Endodermal cell (in vitro differentiated cells): ENCODE data around the gene NFAM1. TPM values are rescaled to one million over a fixed set of nuclear protein-coding genes. Genes with fewer than 3 reads are reported as not detected.

Experiments used
- DNase-seq: peaks from one replicate; pipeline ENCODE4 v3.0.0-alpha.2; 2017
- H3K27ac ChIP-seq: 2 replicates; pipeline ENCODE4 v1.5.1; 2013; ENCODE audit warnings: mild to moderate bottlenecking, low read depth, low read length, moderate library complexity
- H3K27me3 ChIP-seq: 2 replicates; pipeline ENCODE4 v1.6.1; 2013; ENCODE audit warnings: mild to moderate bottlenecking, low read length, moderate library complexity; ENCODE audit not compliant: insufficient read depth, control insufficient read depth, poor library complexity, severe bottlenecking
- H3K36me3 ChIP-seq: 2 replicates; pipeline ENCODE4 v1.7.0; 2013; ENCODE audit warnings: mild to moderate bottlenecking, low read length, moderate library complexity; ENCODE audit not compliant: control insufficient read depth, insufficient read depth
- H3K4me1 ChIP-seq: one replicate; pipeline ENCODE4 v1.7.0; 2013; ENCODE audit warnings: low read length; ENCODE audit not compliant: control insufficient read depth, insufficient read depth
- H3K4me3 ChIP-seq: 2 replicates; pipeline ENCODE4 v1.5.1; 2013; ENCODE audit warnings: mild to moderate bottlenecking, low read length, moderate library complexity
- H3K9ac ChIP-seq: 2 replicates; pipeline ENCODE4 v1.6.1; 2013; ENCODE audit warnings: mild to moderate bottlenecking, low read length, moderate library complexity; ENCODE audit not compliant: poor library complexity, severe bottlenecking; ENCODE audit errors: extremely low read depth
- H3K9me3 ChIP-seq: 2 replicates; pipeline ENCODE4 v1.6.1; 2013; ENCODE audit warnings: mild to moderate bottlenecking, low read length, moderate library complexity; ENCODE audit not compliant: control insufficient read depth
- H3K27ac Mint-ChIP-seq: 2 replicates; pipeline ENCODE4 v1.8.0; 2020; ENCODE audit warnings: mixed read lengths
- H3K27me3 Mint-ChIP-seq: 2 replicates; pipeline ENCODE4 v1.8.0; 2021; ENCODE audit warnings: mild to moderate bottlenecking, mixed read lengths; ENCODE audit not compliant: insufficient read depth
- H3K36me3 Mint-ChIP-seq: 2 replicates; pipeline ENCODE4 v1.8.0; 2020; ENCODE audit warnings: low read depth, mixed read lengths
- H3K4me1 Mint-ChIP-seq: 2 replicates; pipeline ENCODE4 v1.8.0; 2020; ENCODE audit warnings: mixed read lengths
- H3K4me3 Mint-ChIP-seq: 2 replicates; pipeline ENCODE4 v1.8.0; 2020; ENCODE audit warnings: mild to moderate bottlenecking, moderate library complexity, mixed read lengths
- H3K9me3 Mint-ChIP-seq: 2 replicates; pipeline ENCODE4 v1.8.0; 2020; ENCODE audit warnings: mild to moderate bottlenecking, mixed read lengths
- WGBS, 2 experiments: methylation state at CpG; one replicate each; pipeline versions ENCODE4 v1.1.5 to v1.1.7; 2013; ENCODE audit warnings: missing lambda C conversion rate in 2 of 2, mixed read lengths in 1 of 2; ENCODE audit not compliant: insufficient coverage in 1 of 2, insufficient read length in 1 of 2; 5-methylcytosine and 5-hydroxymethylcytosine counted together
- total RNA-seq, 2 donors: library from RNA; stranded (reverse); fragmentation: NEBNext Ultra II Directional in 1 of 2; extraction: Animal tissue kit (Norgen Biotek cat#: 25700) in 1 of 2; gene quantifications; 2 replicates in 1 of 2; 3 replicates in 1 of 2; pipeline ENCODE4 v1.2.1, GENCODE V29; 2021
- TF ChIP-seq, protein P1 (sequence below): fragments of 200-600 bp; sonication (generic); conservative IDR thresholded peaks from 2 replicates; pipeline ENCODE4 v1.5.0; 2021; ENCODE audit warnings: antibody characterized with exemption, mild to moderate bottlenecking

Gene NFAM1
- total RNA-seq, 2 donors from 2014 or later, result 0.92 to 1.1 TPM

DNA sequence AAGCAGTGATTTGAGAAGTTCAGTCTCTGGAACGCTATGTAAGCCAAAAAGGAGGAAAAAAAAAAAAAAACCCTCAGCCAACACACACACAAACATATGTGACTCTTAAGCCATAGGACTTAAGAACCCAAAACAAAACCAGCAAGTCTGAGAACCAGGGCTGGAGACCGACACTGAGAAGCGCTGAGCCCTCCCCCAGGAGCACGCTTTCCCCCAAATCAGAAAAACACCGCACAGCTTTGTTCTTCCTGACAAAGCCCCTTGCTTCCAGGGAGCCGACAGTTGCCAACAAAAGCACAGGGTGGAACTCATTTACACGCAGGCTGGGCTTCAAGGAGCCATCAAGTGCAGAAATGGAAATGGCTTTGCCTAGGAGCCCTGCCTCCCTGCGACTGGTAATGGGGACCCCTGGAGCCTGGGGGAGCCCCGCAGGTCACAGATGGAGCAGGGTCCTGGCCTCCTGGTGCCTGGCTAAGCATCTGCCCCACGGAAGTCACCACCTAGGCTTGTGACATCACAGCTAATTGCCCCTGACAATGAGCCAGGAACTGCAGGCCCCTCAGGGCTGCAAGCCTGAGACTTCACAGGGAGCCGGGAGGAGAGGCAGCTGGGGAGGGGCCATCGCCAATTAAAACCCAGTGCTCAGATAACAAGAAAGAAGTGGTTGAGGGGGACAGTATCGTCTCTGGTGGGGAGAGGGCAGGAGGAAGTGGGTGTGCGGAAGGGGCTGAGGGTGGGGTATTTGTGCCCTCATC, 66.9 kb downstream of the NFAM1 start:
- Histone ChIP-seq H3K27ac (peak overlapping the region; percentile 94), H3K4me3 (peak overlapping the region; percentile 54), H3K27me3 (peaks cover 22% of the 10 kb centered on the region), H3K36me3 (no peaks in the 10 kb centered on the region), H3K9me3 (no peaks in the 10 kb centered on the region), H3K9ac (no peak overlapping the region), H3K4me1 (peaks cover 7% of the 10 kb centered on the region)
- peak overlapping the region; percentile 88 for H3K27ac Mint-ChIP-seq
- 8 to 15% methylated on average over 10 to 13 of the region's 14 CpGs for WGBS, 2 experiments
- TF ChIP-seq, protein P1, sequence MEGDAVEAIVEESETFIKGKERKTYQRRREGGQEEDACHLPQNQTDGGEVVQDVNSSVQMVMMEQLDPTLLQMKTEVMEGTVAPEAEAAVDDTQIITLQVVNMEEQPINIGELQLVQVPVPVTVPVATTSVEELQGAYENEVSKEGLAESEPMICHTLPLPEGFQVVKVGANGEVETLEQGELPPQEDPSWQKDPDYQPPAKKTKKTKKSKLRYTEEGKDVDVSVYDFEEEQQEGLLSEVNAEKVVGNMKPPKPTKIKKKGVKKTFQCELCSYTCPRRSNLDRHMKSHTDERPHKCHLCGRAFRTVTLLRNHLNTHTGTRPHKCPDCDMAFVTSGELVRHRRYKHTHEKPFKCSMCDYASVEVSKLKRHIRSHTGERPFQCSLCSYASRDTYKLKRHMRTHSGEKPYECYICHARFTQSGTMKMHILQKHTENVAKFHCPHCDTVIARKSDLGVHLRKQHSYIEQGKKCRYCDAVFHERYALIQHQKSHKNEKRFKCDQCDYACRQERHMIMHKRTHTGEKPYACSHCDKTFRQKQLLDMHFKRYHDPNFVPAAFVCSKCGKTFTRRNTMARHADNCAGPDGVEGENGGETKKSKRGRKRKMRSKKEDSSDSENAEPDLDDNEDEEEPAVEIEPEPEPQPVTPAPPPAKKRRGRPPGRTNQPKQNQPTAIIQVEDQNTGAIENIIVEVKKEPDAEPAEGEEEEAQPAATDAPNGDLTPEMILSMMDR, result no peak
- H3K9me3 Mint-ChIP-seq, result no peaks in the 10 kb centered on the region
- peak; percentile 86 for DNase-seq
- H3K4me1 Mint-ChIP-seq, result peaks cover 41% of the 10 kb centered on the region
- H3K27me3 Mint-ChIP-seq, result peaks cover 12% of the 10 kb centered on the region
- H3K4me3 Mint-ChIP-seq, result peak overlapping the region; percentile 32
- H3K36me3 Mint-ChIP-seq, result no peaks in the 10 kb centered on the region

DNA sequence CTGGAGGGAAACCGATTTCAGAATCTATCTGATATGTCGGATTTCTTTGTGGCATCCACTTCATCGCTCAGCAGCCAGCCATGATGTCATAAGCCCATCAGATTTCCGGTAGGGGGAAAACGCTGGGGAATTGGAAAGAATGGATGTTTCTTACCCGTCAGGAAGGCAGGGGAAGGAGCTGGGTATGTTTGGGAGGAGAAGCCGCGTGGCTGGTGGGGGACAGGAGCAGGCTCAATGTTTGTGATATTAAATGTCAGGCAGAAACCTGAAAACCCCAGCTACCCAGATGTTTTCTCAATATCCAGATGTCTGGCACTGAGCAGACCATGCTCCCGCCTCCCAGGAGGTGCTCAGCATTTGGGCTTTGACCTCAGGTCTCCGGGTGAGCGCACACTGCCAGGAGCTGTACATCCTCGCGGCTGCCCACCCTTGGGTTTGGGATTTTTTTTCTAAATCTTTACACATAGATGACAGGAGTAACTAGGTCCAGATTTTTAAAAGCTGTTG, 67.5 kb downstream of the NFAM1 start:
- Mint-ChIP-seq H3K4me3 (peak overlapping the region; percentile 32), H3K27me3 (peaks cover 12% of the 10 kb centered on the region), H3K4me1 (peaks cover 40% of the 10 kb centered on the region), H3K36me3 (no peaks in the 10 kb centered on the region), H3K9me3 (no peaks in the 10 kb centered on the region), H3K27ac (peak overlapping the region; percentile 88)
- TF ChIP-seq, protein P1, result no peak
- no peaks in the 10 kb centered on the region for H3K36me3 ChIP-seq
- H3K9ac ChIP-seq, result no peak overlapping the region
- peak overlapping the region; percentile 54 for H3K4me3 ChIP-seq
- WGBS, 2 experiments, result 40 to 47% methylated on average over 7 to 13 of the region's 13 CpGs
- no peak for DNase-seq
- H3K4me1 ChIP-seq, result peaks cover 7% of the 10 kb centered on the region
- H3K27ac ChIP-seq, result peak overlapping the region; percentile 94
- H3K27me3 ChIP-seq, result peaks cover 22% of the 10 kb centered on the region
- no peaks in the 10 kb centered on the region for H3K9me3 ChIP-seq

DNA sequence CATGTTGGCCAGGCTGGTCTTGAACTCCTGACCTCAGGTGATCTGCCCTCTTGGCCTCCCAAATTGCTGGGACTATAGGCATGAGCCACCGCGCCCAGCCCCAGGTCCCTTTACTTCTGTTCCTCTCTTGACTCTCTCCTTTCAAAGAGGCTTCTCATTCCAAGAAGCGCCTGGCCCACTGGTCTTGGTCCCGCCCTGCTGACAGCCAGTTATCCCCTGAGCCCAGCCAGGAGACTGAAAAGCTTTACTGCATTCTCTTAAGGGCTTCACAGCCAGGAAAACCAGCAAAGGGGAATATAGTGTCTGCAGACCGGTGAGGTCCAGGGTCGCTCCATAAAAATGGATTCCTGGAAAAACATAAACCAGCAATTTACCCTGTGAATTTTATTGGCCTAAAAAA, 68.3 kb downstream of the NFAM1 start:
- Histone ChIP-seq H3K36me3 (no peaks in the 10 kb centered on the region), H3K9ac (no peak overlapping the region), H3K27me3 (peaks cover 21% of the 10 kb centered on the region), H3K4me1 (peaks cover 7% of the 10 kb centered on the region), H3K27ac (no peak overlapping the region), H3K4me3 (no peak overlapping the region), H3K9me3 (no peaks in the 10 kb centered on the region)
- TF ChIP-seq, protein P1, result no peak
- 85 to 100% methylated on average over 3 to 6 of the region's 6 CpGs for WGBS, 2 experiments
- Mint-ChIP-seq H3K4me1 (peaks cover 36% of the 10 kb centered on the region), H3K4me3 (no peak overlapping the region), H3K27ac (no peak overlapping the region), H3K36me3 (no peaks in the 10 kb centered on the region), H3K9me3 (no peaks in the 10 kb centered on the region), H3K27me3 (peaks cover 12% of the 10 kb centered on the region)
- no peak for DNase-seq
